HG03280 (cell line): Measurements from ENCODE around the gene DHFR2.
"Not testable (repeated sequence)": the region's sequence is repeated elsewhere in the genome, so short reads cannot be mapped to it uniquely, and the experiment has no call there.

Source experiments
- ATAC-seq: cut with Tn5 transposase; IDR thresholded peaks from one replicate; pipeline ENCODE4 v1.9.1; 2021; ENCODE audit warnings: mild to moderate bottlenecking, moderate library complexity; ENCODE audit not compliant: unreplicated experiment

The DHFR2 gene

GRCh38 chr3:94065819-94066480 lies 3.2 kb upstream of the DHFR2 start:
- ATAC-seq = no peak

GRCh38 chr3:94065122-94065521 lies 2.4 kb upstream of the DHFR2 start:
- no peak for ATAC-seq

GRCh38 chr3:94064243-94064860 lies 1.6 kb upstream of the DHFR2 start:
- ATAC-seq = no peak

- no peak for ATAC-seq
Observed at GRCh38 chr3:94063496-94064119, 892 bp upstream of the DHFR2 start.

GRCh38 chr3:94061297-94061696 lies 1.4 kb downstream of the DHFR2 start:
- no peak for ATAC-seq

- no peak for ATAC-seq
Observed at GRCh38 chr3:94050546-94050945, 12.2 kb downstream of the DHFR2 start.

GRCh38 chr3:94049267-94049666 lies 13.4 kb downstream of the DHFR2 start:
- no peak for ATAC-seq

- ATAC-seq = no peak
Observed at GRCh38 chr3:94046533-94046932, 16.2 kb downstream of the DHFR2 start.

GRCh38 chr3:94044100-94044936 lies 18.4 kb downstream of the DHFR2 start:
- not testable (repeated sequence) for ATAC-seq

GRCh38 chr3:94043285-94043684 lies 19.4 kb downstream of the DHFR2 start:
- no peak for ATAC-seq

GRCh38 chr3:94036909-94037507 lies 25.7 kb downstream of the DHFR2 start:
- ATAC-seq = peak; percentile 73

- ATAC-seq = no peak
Observed at GRCh38 chr3:94028093-94028837, 34.5 kb downstream of the DHFR2 start, which contains the start of gene STX19. STX19 (minus strand) TSS chr3:94028597; CDS start chr3:94015269, 13,328 bp downstream.

GRCh38 chr3:94026623-94027022 lies 36.1 kb downstream of the DHFR2 start:
- ATAC-seq = no peak

GRCh38 chr3:94024385-94024784 lies 38.3 kb downstream of the DHFR2 start:
- no peak for ATAC-seq

- no peak for ATAC-seq
Observed at GRCh38 chr3:94020293-94020692, 42.4 kb downstream of the DHFR2 start.

GRCh38 chr3:94019659-94020058 lies 43.1 kb downstream of the DHFR2 start:
- no peak for ATAC-seq

GRCh38 chr3:94015025-94015424 lies 47.7 kb downstream of the DHFR2 start:
- no peak for ATAC-seq

GRCh38 chr3:94012185-94012584 lies 50.5 kb downstream of the DHFR2 start:
- no peak for ATAC-seq

- no peak for ATAC-seq
Observed at GRCh38 chr3:94011233-94011711, 51.4 kb downstream of the DHFR2 start.

- ATAC-seq = no peak
Observed at GRCh38 chr3:94009608-94010007, 53.1 kb downstream of the DHFR2 start.
